H7 (cell line): Measurements from ENCODE around the gene GIPC2. TPM values are rescaled to one million over a fixed set of nuclear protein-coding genes. Genes with fewer than 3 reads are reported as not detected.
"Not testable (repeated sequence)": the region's sequence is repeated elsewhere in the genome, so short reads cannot be mapped to it uniquely, and the experiment has no call there.

Experiments used
- DNase-seq: peaks from one replicate; pipeline ENCODE4 v3.0.0; 2012
- H3K27me3 ChIP-seq: 2 replicates; pipeline ENCODE4 v1.6.0; 2011; ENCODE audit warnings: mild to moderate bottlenecking, low read length; ENCODE audit not compliant: control insufficient read depth, insufficient read depth
- H3K36me3 ChIP-seq: replicated peaks from 2 replicates; pipeline ENCODE4 v1.5.1; 2011; ENCODE audit warnings: low read length; ENCODE audit not compliant: control insufficient read depth, insufficient read depth
- H3K4me3 ChIP-seq: 2 replicates; pipeline ENCODE4 v1.5.1; 2011; ENCODE audit warnings: low read depth, mild to moderate bottlenecking, control low read depth, low read length, moderate library complexity; ENCODE audit not compliant: insufficient read depth
- total RNA-seq: library from RNA; depleted of rRNA; stranded (reverse); fragments of >200 nt; shearing (Covaris generic); gene quantifications from 2 replicates; pipeline ENCODE4 v1.2.3, GENCODE V29; 2014; rRNA removed

The GIPC2 gene, protein sequence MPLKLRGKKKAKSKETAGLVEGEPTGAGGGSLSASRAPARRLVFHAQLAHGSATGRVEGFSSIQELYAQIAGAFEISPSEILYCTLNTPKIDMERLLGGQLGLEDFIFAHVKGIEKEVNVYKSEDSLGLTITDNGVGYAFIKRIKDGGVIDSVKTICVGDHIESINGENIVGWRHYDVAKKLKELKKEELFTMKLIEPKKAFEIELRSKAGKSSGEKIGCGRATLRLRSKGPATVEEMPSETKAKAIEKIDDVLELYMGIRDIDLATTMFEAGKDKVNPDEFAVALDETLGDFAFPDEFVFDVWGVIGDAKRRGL
- 0.07 and 0.26 TPM in 2 replicates for total RNA-seq

- Histone ChIP-seq H3K36me3 (no peaks in the 10 kb centered on the region), H3K4me3 (peak within 1 kb of the TSS; percentile 71), H3K27me3 (peaks cover 45% of the 10 kb centered on the region)
- peak; percentile 84 for DNase-seq
Observed at GRCh38 chr1:78045926-78046778, at the start of gene GIPC2. Gene GIPC2, plus strand, starts transcription at chr1:78045966. Its CDS starts 129 bp downstream, at chr1:78046095.

- DNase-seq = no peak
- Histone ChIP-seq H3K4me3 (no peak overlapping the region), H3K27me3 (no peaks in the 10 kb centered on the region), H3K36me3 (peaks cover 2% of the 10 kb centered on the region)
Observed at GRCh38 chr1:77996734-77997133, 49.0 kb upstream of the GIPC2 start.

- DNase-seq, H3K36me3 ChIP-seq, H3K27me3 ChIP-seq, H3K4me3 ChIP-seq: not testable (repeated sequence)
Observed at GRCh38 chr1:78000536-78000935, 45.2 kb upstream of the GIPC2 start.

DNA sequence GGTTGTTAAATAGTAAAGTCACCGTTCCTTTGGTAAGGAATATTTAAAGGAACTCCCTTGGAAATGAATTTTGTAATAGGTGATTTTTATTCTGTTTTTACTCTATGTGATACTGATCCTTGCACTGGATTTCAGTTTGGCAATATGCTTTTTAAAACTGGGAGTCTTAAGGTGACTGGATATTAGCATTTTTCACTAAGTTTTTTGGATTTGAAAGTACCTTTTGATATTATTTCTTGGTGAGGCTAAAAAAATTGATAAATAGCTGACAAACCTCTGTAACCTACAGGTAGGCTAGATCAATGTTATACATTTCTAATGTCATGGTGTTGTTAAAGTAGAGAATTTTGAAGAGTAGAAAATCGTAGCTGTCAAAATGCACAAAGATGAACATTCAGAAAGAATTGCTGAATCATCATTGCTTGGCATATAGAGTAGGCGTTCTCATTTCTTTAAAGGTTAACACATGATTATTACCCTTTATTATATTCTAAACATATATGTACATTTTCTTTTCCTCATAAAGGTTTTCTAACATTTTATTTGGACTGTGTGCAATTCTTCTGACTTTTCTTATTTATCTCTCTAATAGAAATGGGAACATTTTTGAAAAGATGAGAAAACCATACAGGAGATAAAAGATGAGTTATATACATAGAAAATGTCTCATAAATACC is 42.6 kb upstream of the GIPC2 start:
- DNase-seq = no peak
- Histone ChIP-seq H3K27me3 (no peaks in the 10 kb centered on the region), H3K4me3 (no peak overlapping the region), H3K36me3 (no peaks in the 10 kb centered on the region)

- Histone ChIP-seq H3K27me3 (no peaks in the 10 kb centered on the region), H3K4me3 (no peak overlapping the region)
- DNase-seq = peak; percentile 61
Observed at GRCh38 chr1:78003882-78004718, 41.7 kb upstream of the GIPC2 start.

GRCh38 chr1:78004719-78005447 is 40.9 kb upstream of the GIPC2 start, which contains the start of gene DNAJB4:
Gene DNAJB4, plus strand, starts transcription at chr1:78004939. Its CDS starts 172 bp downstream, at chr1:78005111.
- Histone ChIP-seq H3K36me3 (no peaks in the 10 kb centered on the region), H3K4me3 (no peak within 1 kb of the TSS), H3K27me3 (no peaks in the 10 kb centered on the region)
- DNase-seq = peak; percentile 18

More at GRCh38 chr1:78003882-78004718, 41.7 kb upstream of the GIPC2 start:
- H3K36me3 ChIP-seq = no peaks in the 10 kb centered on the region

GRCh38 chr1:78005448-78005722 is 40.4 kb upstream of the GIPC2 start:
- no peaks in the 10 kb centered on the region for H3K36me3 ChIP-seq
- no peak overlapping the region for H3K4me3 ChIP-seq
- no peak for DNase-seq
- H3K27me3 ChIP-seq = no peaks in the 10 kb centered on the region

DNA sequence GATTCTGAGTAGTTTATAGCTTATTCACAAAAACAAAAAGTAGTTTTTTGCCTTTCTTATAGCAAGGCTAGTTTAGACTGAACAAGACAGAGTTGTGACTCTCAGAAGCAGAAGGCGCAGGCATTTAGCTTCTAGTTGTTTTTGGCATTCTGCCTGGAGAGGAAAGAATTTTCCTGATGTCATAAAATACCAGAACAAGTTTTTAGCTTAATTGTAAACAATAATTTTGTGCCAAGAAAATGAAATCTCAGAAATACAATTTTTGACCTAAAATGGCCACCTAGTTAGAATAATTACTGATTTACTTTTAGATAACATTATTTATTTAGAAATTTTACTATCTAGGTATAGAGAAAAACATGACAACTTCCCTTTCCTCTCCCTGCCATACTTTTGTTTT is 40.0 kb upstream of the GIPC2 start:
- H3K4me3 ChIP-seq = no peak overlapping the region
- no peaks in the 10 kb centered on the region for H3K27me3 ChIP-seq
- no peak for DNase-seq
- no peaks in the 10 kb centered on the region for H3K36me3 ChIP-seq

GRCh38 chr1:78006521-78006920 is 39.2 kb upstream of the GIPC2 start:
- no peak for DNase-seq
- no peaks in the 10 kb centered on the region for H3K36me3 ChIP-seq
- no peak overlapping the region for H3K4me3 ChIP-seq
- no peaks in the 10 kb centered on the region for H3K27me3 ChIP-seq

- Histone ChIP-seq H3K27me3 (no peaks in the 10 kb centered on the region), H3K4me3 (no peak overlapping the region), H3K36me3 (no peaks in the 10 kb centered on the region)
- DNase-seq = no peak
Observed at GRCh38 chr1:78007677-78008341, 38.0 kb upstream of the GIPC2 start.

DNA sequence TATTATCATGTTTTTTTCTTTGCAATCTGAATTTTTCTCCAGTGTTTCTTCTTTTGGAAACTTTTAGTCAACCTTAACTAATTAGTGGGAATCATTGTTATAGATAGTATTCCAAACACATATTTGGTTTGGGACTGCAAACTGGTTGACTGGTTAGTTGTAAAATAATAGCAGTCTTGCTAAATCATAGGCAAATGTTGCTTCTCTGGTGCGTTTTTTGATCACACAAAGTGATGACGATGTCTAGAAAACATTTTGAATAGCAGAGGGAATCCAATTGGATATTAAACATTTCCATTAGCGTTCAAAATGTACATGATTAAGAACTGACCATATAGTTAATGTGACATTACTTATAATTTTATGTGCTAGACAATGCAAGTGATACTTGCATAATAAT is 36.5 kb upstream of the GIPC2 start:
- Histone ChIP-seq H3K36me3 (no peaks in the 10 kb centered on the region), H3K27me3 (no peaks in the 10 kb centered on the region), H3K4me3 (no peak overlapping the region)
- no peak for DNase-seq

DNA sequence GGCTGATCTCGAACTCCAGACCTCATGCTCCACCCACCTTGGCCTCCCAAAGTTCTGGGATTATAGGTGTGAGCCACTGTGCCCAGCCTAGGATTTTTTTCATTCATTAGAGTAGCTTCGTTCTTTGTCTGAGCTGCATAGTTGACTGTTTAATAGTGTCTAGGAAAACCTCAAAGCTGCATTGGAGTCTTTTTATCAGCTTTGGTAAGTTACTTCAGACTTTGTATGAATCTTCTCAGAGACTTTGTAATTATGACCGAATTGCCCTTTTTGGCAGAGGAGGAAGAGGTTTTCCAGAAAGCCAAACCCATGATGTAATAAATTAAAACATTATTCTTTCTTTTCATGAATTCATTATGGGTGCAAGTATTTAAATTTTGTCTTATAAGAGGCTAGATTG is 35.9 kb upstream of the GIPC2 start:
- Histone ChIP-seq H3K27me3 (no peaks in the 10 kb centered on the region), H3K4me3 (no peak overlapping the region), H3K36me3 (no peaks in the 10 kb centered on the region)
- DNase-seq = no peak

DNA sequence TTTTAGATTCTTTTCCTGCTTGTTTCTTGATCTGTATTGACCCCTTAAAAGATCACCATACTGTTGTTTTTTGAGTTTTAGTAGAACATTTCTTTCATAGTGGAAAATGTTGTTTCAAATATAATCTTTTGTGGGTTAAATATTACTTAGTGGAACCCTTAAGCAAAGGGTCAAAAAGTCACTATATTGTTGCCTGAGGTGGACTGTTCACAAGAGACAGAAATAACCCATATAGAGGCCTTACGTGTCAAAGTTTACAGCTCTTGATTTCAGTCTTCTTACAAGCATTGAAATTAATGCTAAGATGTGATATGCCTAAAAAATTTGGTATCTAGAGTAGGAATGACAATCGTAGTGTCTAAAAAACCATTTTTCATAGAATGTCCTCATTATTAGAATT is 34.7 kb upstream of the GIPC2 start:
- no peak for DNase-seq
- Histone ChIP-seq H3K4me3 (no peak overlapping the region), H3K36me3 (no peaks in the 10 kb centered on the region), H3K27me3 (no peaks in the 10 kb centered on the region)
